NCI-H1694 treated with DMSO at 0.1 percent for 48 hours (cell line): Measurements from ENCODE around the gene DEFB112.

Source experiments
- DNase-seq: peaks from one replicate; lab custom pipeline; 2025; lab: John Stamatoyannopoulos, UW

Gene DEFB112

GRCh38 chr6:49995278-49995677 is 54.5 kb downstream of the DEFB112 start:
- no peak for DNase-seq
